Stimulated activated CD8-positive, alpha-beta memory T cell treated with anti-CD3 and anti-CD28 coated beads, Interleukin-2, amount 100 ng/mL, for 48 hours (primary cell): Measurements from ENCODE around the gene OR8D4.
"Not testable (repeated sequence)": the region's sequence is repeated elsewhere in the genome, so short reads cannot be mapped to it uniquely, and the experiment has no call there.

Source experiments
- DNase-seq, 2 donors: peaks; one replicate each; pipeline ENCODE4 v3.0.0-alpha.2; 2020; ENCODE audit warnings: low read depth in 2 of 2

Gene OR8D4

GRCh38 chr11:123901867-123902266 lies at the start of gene OR8D4:
Gene OR8D4, plus strand, starts transcription at chr11:123902167. Its CDS starts 4,265 bp downstream, at chr11:123906432.
- no peak for DNase-seq

- no peak for DNase-seq
Observed at GRCh38 chr11:123852321-123852720, 49.6 kb upstream of the OR8D4 start.

- no peak for DNase-seq
Observed at GRCh38 chr11:123853038-123853437, 48.9 kb upstream of the OR8D4 start.

- DNase-seq = no peak
Observed at GRCh38 chr11:123856444-123856843, 45.5 kb upstream of the OR8D4 start.

- no peak for DNase-seq
Observed at GRCh38 chr11:123859731-123860130, 42.2 kb upstream of the OR8D4 start.

GRCh38 chr11:123865293-123865692 lies 36.7 kb upstream of the OR8D4 start:
- DNase-seq = not testable (repeated sequence)

- not testable (repeated sequence) for DNase-seq
Observed at GRCh38 chr11:123867795-123868194, 34.2 kb upstream of the OR8D4 start.

GRCh38 chr11:123880912-123881311 lies 21.1 kb upstream of the OR8D4 start:
- no peak for DNase-seq

GRCh38 chr11:123885570-123885969 lies 16.4 kb upstream of the OR8D4 start, which contains the start of gene TMEM225:
Gene TMEM225, minus strand, starts transcription at chr11:123885670. Its CDS starts 245 bp downstream, at chr11:123885425.
- DNase-seq = no peak

GRCh38 chr11:123892031-123892430 lies 9.9 kb upstream of the OR8D4 start:
- no peak for DNase-seq

GRCh38 chr11:123899792-123900191 lies 2.2 kb upstream of the OR8D4 start:
- no peak for DNase-seq

GRCh38 chr11:123903932-123904331 lies 2.0 kb downstream of the OR8D4 start:
- DNase-seq = no peak

GRCh38 chr11:123904932-123905331 lies 3.0 kb downstream of the OR8D4 start:
- no peak for DNase-seq

GRCh38 chr11:123905826-123906225 lies 3.9 kb downstream of the OR8D4 start:
- no peak for DNase-seq

GRCh38 chr11:123920943-123921342 lies 19.0 kb downstream of the OR8D4 start:
- DNase-seq = no peak

- DNase-seq = no peak
Observed at GRCh38 chr11:123924027-123924426, 22.1 kb downstream of the OR8D4 start.

GRCh38 chr11:123939317-123939716 lies 37.4 kb downstream of the OR8D4 start, which contains the start of gene OR4D5:
Gene OR4D5, plus strand, starts transcription at chr11:123939617. Its CDS starts 0 bp downstream, at chr11:123939617.
- no peak for DNase-seq

GRCh38 chr11:123942413-123942812 lies 40.4 kb downstream of the OR8D4 start:
- no peak for DNase-seq

- DNase-seq = no peak
Observed at GRCh38 chr11:123943738-123944137, 41.8 kb downstream of the OR8D4 start, which contains the start of gene OR6T1. Gene OR6T1, minus strand, starts transcription at chr11:123943838. Its CDS starts 0 bp downstream, at chr11:123943838.

- DNase-seq = no peak
Observed at GRCh38 chr11:123945132-123945531, 43.2 kb downstream of the OR8D4 start.

- no peak for DNase-seq
Observed at GRCh38 chr11:123956752-123957151, 54.8 kb downstream of the OR8D4 start.
